Thoracic aorta (tissue), 2 donors: ENCODE measurements around the gene APC2. TPM values are rescaled to one million over a fixed set of nuclear protein-coding genes. Genes with fewer than 3 reads are reported as not detected.

ENCODE experiments used
- ATAC-seq: fragments of 150-250 bp; one replicate; pipeline ENCODE4 v1.8.0; 2017; ENCODE audit warnings: low read depth; ENCODE audit not compliant: insufficient number of reproducible peaks, low FRiP score
- DNase-seq: peaks from one replicate; pipeline ENCODE4 v3.0.0-alpha.2; 2020; ENCODE audit warnings: low spot score
- H3K27ac ChIP-seq, 2 donors: fragments of 200-600 bp; sonication (generic); 1 replicate in 1 of 2; 2 replicates in 1 of 2; pipeline ENCODE4 v1.5.1; 2016; ENCODE audit warnings: mild to moderate bottlenecking in 2 of 2, moderate library complexity in 2 of 2
- H3K27me3 ChIP-seq: fragments of 200-600 bp; sonication (generic); replicated peaks from 2 replicates; pipeline ENCODE4 v1.6.0; 2016; ENCODE audit warnings: mild to moderate bottlenecking; ENCODE audit not compliant: insufficient read depth
- H3K36me3 ChIP-seq: fragments of 200-600 bp; sonication (generic); one replicate; pipeline ENCODE4 v1.5.1; 2016
- H3K4me1 ChIP-seq, 2 donors: fragments of 200-600 bp; sonication (generic); 1 replicate in 1 of 2; 2 replicates in 1 of 2; pipeline versions ENCODE4 v1.5.1 to v1.6.0; 2016; ENCODE audit warnings: low read depth in 2 of 2, mild to moderate bottlenecking in 1 of 2; ENCODE audit not compliant: control insufficient read depth in 1 of 2
- H3K4me3 ChIP-seq: fragments of 200-600 bp; sonication (generic); 2 replicates; pipeline ENCODE4 v1.5.1; 2016; ENCODE audit warnings: mild to moderate bottlenecking
- H3K9me3 ChIP-seq: fragments of 200-600 bp; sonication (generic); 2 replicates; pipeline ENCODE4 v1.5.1; 2016
- total RNA-seq, 2 donors: library from RNA; depleted of rRNA; stranded (reverse); fragments of >200 nt; gene quantifications; one replicate each; pipeline versions ENCODE4 v1.1.0 to v1.2.3, GENCODE V29; 2016
- TF ChIP-seq, protein P1 (sequence below): fragments of 200-600 bp; sonication (generic); IDR thresholded peaks from one replicate; pipeline ENCODE4 v1.5.1; 2019; ENCODE audit warnings: antibody characterized with exemption

The APC2 gene
- total RNA-seq, 2 donors from 2014 or later, result 0.41 to 0.78 TPM

DNA sequence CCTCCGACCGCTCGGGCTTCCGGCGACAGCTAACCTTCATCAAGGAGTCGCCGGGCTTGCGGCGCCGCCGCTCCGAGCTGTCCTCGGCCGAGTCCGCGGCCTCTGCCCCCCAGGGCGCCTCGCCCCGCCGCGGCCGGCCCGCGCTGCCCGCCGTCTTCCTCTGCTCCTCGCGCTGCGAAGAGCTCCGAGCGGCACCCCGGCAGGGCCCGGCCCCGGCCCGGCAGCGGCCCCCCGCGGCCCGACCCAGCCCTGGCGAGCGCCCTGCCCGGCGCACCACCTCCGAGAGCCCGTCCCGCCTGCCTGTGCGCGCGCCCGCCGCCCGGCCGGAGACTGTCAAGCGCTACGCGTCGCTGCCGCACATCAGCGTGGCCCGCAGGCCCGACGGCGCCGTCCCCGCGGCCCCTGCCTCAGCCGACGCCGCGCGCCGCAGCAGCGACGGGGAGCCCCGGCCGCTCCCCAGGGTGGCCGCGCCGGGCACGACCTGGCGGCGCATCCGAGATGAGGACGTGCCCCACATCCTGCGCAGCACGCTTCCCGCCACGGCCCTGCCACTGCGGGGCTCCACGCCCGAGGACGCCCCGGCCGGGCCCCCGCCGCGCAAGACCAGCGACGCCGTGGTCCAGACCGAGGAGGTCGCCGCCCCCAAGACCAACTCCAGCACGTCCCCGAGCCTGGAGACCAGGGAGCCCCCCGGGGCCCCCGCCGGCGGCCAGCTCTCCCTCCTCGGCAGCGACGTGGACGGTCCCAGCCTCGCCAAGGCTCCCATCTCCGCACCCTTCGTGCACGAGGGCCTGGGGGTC lies 19.5 kb downstream of the APC2 start:
- peak overlapping the region; percentile 70 for H3K4me3 ChIP-seq
- peaks cover 44 to 57% of the 10 kb centered on the region in 2 donors for H3K4me1 ChIP-seq
- no peak for DNase-seq
- ATAC-seq, result no peak
- H3K9me3 ChIP-seq, result no peaks in the 10 kb centered on the region
- no peaks in the 10 kb centered on the region for H3K36me3 ChIP-seq
- TF ChIP-seq, protein P1, sequence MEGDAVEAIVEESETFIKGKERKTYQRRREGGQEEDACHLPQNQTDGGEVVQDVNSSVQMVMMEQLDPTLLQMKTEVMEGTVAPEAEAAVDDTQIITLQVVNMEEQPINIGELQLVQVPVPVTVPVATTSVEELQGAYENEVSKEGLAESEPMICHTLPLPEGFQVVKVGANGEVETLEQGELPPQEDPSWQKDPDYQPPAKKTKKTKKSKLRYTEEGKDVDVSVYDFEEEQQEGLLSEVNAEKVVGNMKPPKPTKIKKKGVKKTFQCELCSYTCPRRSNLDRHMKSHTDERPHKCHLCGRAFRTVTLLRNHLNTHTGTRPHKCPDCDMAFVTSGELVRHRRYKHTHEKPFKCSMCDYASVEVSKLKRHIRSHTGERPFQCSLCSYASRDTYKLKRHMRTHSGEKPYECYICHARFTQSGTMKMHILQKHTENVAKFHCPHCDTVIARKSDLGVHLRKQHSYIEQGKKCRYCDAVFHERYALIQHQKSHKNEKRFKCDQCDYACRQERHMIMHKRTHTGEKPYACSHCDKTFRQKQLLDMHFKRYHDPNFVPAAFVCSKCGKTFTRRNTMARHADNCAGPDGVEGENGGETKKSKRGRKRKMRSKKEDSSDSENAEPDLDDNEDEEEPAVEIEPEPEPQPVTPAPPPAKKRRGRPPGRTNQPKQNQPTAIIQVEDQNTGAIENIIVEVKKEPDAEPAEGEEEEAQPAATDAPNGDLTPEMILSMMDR, result no peak
- peaks cover 35% of the 10 kb centered on the region for H3K27me3 ChIP-seq
- no peak overlapping the region for H3K27ac ChIP-seq

DNA sequence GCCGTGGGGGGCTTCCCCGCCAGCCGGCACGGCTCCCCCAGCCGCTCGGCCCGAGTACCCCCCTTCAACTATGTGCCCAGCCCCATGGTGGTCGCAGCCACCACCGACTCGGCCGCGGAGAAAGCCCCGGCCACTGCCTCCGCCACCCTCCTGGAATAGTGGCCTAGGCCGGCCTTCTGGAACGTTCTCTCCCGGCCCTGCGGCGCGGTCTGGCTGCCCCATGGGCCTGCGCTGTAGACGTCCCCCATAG lies 20.1 kb downstream of the APC2 start:
- H3K27ac ChIP-seq, result no peak overlapping the region
- TF ChIP-seq, protein P1, result no peak
- H3K36me3 ChIP-seq, result no peaks in the 10 kb centered on the region
- ATAC-seq, result no peak
- H3K4me3 ChIP-seq, result peak overlapping the region; percentile 70
- peaks cover 35% of the 10 kb centered on the region for H3K27me3 ChIP-seq
- no peaks in the 10 kb centered on the region for H3K9me3 ChIP-seq
- no peak for DNase-seq
- peaks cover 44 to 57% of the 10 kb centered on the region in 2 donors for H3K4me1 ChIP-seq

DNA sequence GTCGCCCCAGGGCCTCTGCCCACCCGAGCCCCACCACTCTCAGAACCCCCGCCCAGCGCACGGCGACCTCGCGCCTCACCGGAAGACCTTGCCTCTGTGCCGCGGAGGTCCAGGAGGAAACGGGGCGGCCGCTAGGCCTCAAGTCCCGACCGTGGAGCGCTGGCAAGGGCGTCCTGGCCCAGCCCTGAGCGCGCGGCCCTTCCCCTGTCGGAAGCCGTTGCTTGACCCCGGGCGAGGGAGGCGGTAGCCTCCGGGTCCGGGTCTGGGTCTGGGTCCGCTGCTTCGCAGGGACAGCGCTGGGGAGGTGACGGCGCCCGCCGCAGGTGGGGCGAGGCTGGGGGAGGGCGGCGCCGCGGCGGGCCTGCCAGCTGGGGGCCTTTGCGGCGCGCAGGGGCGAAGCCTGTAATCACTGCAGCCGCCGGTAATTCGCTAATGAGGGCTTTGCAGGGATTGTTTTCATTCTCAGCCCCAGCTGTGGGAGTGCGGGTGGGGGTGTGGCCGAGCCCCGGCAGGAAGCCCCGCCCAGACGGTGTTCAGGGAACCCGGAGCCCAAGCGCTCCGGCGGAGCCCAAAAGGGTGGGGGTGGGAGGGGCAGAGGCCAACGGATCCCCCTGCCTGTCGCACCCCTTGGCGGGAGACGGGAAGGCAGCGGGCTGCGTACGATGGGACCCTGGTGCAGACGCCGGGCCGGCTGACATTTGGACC lies 20.5 kb downstream of the APC2 start:
- DNase-seq (no peak), ATAC-seq (no peak)
- TF ChIP-seq, protein P1, result no peak
- peaks cover 44 to 56% of the 10 kb centered on the region in 2 donors for H3K4me1 ChIP-seq
- peak overlapping the region; percentile 70 for H3K4me3 ChIP-seq
- no peak overlapping the region for H3K27ac ChIP-seq
- H3K9me3 ChIP-seq, result no peaks in the 10 kb centered on the region
- no peaks in the 10 kb centered on the region for H3K36me3 ChIP-seq
- peaks cover 35% of the 10 kb centered on the region for H3K27me3 ChIP-seq

DNA sequence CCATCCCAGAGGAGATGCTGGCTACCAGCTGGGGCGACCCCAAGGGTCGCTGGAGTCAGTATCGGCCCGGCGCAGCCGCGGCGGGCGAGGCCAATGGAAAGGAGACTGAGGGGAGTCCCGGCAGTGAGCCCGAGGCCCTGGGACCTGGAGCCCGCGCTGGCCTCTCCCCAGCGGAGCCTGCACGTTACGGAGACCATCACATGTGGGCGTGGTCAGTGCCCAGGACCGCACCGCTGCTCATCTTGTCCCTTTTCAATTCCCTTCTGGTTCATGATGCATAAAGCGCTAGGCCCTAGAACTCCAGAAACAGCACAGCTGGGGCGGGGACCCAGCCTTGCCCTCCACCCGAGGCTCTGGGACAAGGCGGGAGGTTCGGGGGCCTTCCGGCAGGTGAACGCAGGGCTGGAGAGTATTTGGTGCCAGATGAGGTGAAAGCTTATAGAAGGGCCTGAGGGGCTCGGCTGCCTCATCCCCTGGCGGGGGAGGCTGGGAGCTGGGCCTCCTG lies 21.1 kb downstream of the APC2 start:
- Histone ChIP-seq H3K27ac (no peak overlapping the region), H3K36me3 (peaks cover 3% of the 10 kb centered on the region), H3K27me3 (peaks cover 35% of the 10 kb centered on the region), H3K4me1 (peaks cover 44 to 49% of the 10 kb centered on the region in 2 donors), H3K9me3 (no peaks in the 10 kb centered on the region), H3K4me3 (peak overlapping the region; percentile 70)
- ATAC-seq (no peak), DNase-seq (no peak)
- TF ChIP-seq, protein P1, result no peak

DNA sequence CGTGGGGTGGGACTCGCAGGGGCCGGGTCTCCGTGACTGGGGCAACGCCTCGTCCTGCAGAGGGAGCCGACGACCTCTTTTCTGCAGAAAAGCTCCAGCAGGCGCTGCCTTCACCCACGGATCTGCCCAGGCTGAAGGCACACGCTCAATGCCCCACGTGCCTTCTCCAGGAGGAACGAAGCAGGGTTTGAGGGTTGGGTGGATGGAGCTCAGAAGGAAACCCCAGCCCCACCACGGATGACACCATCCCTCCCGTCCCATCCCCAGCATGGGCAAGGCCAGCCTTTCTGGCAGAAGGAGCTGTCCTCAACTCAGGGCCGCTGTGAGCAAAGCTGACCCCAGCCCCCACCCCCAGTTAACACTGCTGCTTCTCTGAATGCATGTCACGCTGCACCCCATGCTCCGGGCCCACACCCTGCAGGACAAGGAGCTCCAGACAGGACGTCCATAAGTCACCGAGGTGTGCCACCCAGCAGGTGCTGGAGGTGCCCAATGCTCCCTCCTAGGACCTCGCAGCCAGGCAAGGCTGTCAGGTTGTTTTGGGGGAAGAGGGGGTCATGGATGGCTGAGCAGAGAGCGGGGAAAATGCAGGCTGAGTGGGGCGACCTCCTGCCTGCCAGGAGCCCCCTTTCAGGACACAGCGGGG lies 21.7 kb downstream of the APC2 start:
- Histone ChIP-seq H3K9me3 (no peaks in the 10 kb centered on the region), H3K27ac (no peak overlapping the region), H3K4me1 (peaks cover 44 to 49% of the 10 kb centered on the region in 2 donors), H3K36me3 (peaks cover 6% of the 10 kb centered on the region), H3K4me3 (no peak overlapping the region), H3K27me3 (peaks cover 33% of the 10 kb centered on the region)
- ATAC-seq, result no peak
- DNase-seq, result no peak
- TF ChIP-seq, protein P1, result no peak
